Sigmoid colon (tissue), 7 donors: Measurements from ENCODE around the gene IL17REL. TPM values are rescaled to one million over a fixed set of nuclear protein-coding genes. Genes with fewer than 3 reads are reported as not detected.

Experiments used
- DNase-seq: peaks from one replicate; pipeline ENCODE4 v3.0.0-alpha.2; 2019
- H3K27ac ChIP-seq, 4 donors: fragments of 200-600 bp; sonication (generic); one replicate each; pipeline ENCODE4 v1.5.1; 2016 to 2019; ENCODE audit warnings: mild to moderate bottlenecking in 1 of 4
- H3K27me3 ChIP-seq, 3 donors: fragments of 200-600 bp; sonication (generic); one replicate each; pipeline ENCODE4 v1.5.1; 2019; ENCODE audit warnings: mild to moderate bottlenecking in 1 of 3
- H3K36me3 ChIP-seq, 4 donors: fragments of 200-600 bp; sonication (generic); one replicate each; pipeline ENCODE4 v1.5.1; 2016 to 2019
- H3K4me1 ChIP-seq, 4 donors: fragments of 200-600 bp; sonication (generic); one replicate each; pipeline ENCODE4 v1.5.1; 2017 to 2019
- H3K4me3 ChIP-seq, 4 donors: fragments of 200-600 bp; sonication (generic); one replicate each; pipeline ENCODE4 v1.5.1; 2017 to 2019; ENCODE audit warnings: mild to moderate bottlenecking in 2 of 4, moderate library complexity in 1 of 4
- H3K9me3 ChIP-seq, 4 donors: fragments of 200-600 bp in 3 of 4; sonication (generic) in 3 of 4; one replicate each; pipeline versions ENCODE4 v1.5.1 to v1.6.1; 2013 to 2019
- CTCF ChIP-seq, 4 experiments: fragments of 450-650 bp in 3 of 4; fragments of 200-600 bp in 1 of 4; IDR thresholded peaks; one replicate each; pipeline ENCODE4 v1.5.1; 2016 to 2019; ENCODE audit warnings: antibody characterized with exemption in 4 of 4, mild to moderate bottlenecking in 3 of 4, moderate library complexity in 2 of 4
- EP300 ChIP-seq, 4 donors: sonication (generic); formaldehyde crosslinking; IDR thresholded peaks; one replicate each; pipeline ENCODE4 v1.6.1; 2017; ENCODE audit warnings: antibody characterized with exemption in 4 of 4
- POLR2A ChIP-seq, 2 donors: fragments of 450-650 bp; IDR thresholded peaks; one replicate each; pipeline ENCODE4 v1.6.1; 2016; ENCODE audit warnings: antibody characterized with exemption in 2 of 2, mild to moderate bottlenecking in 2 of 2, moderate library complexity in 2 of 2
- POLR2AphosphoS5 ChIP-seq, 4 donors: sonication (generic); formaldehyde crosslinking; IDR thresholded peaks; one replicate each; pipeline ENCODE4 v1.6.1; 2017; ENCODE audit warnings: antibody characterized with exemption in 4 of 4
- WGBS, 2 donors: extraction: QIAGEN DNeasy Blood & Tissue Kit; methylation state at CpG; one replicate each; pipeline ENCODE4 v1.1.7; 2013; 5-methylcytosine and 5-hydroxymethylcytosine counted together
- intact Hi-C: fragments of 100-400 bp; cut with DNase I; formaldehyde crosslinking; loops from one replicate; pipeline ENCODE4 v1.15.1; 2023
- polyA plus RNA-seq, 3 donors: library from polyadenylated mRNA; stranded (reverse); fragments of 200-250 nt; gene quantifications; one replicate each; pipeline ENCODE4 v1.2.3, GENCODE V29; 2013
- total RNA-seq, 4 donors: library from RNA; depleted of rRNA; stranded (reverse); fragments of >200 nt; gene quantifications; one replicate each; pipeline ENCODE4 v1.1.0, GENCODE V29; 2016
- donor health status: healthy with polysubstance abuse.
- donor health status: Bipolar disorder and iron deficiency.
- donor health status: healthy.

IL17REL gene
- total and polyA plus RNA-seq, 7 donors, result 1.6 TPM; not detected in 6

GRCh38 chr22:50010676-50011446 lies 1.7 kb downstream of the IL17REL start:
- peaks cover 40 to 67% (median 63%) of the 10 kb centered on the region in 3 donors for H3K27me3 ChIP-seq
- TF ChIP-seq POLR2A (IDR thresholded peaks at IDR 0.05) (no peak), CTCF (IDR thresholded peaks at IDR 0.05) (no peak), POLR2AphosphoS5 (IDR thresholded peaks at IDR 0.05) (no peak), EP300 (IDR thresholded peaks at IDR 0.05) (no peak)
- no peak overlapping the region for H3K27ac ChIP-seq
- H3K4me3 ChIP-seq, result peak overlapping the region in 1 of 4 donors; percentile 13
- 4% methylated on average over 61 of the region's 61 CpGs for WGBS, 2 donors
- H3K9me3 ChIP-seq, result no peaks in the 10 kb centered on the region
- no peaks in the 10 kb centered on the region for H3K36me3 ChIP-seq
- peaks cover 0 to 24% (median 21%) of the 10 kb centered on the region in 4 donors for H3K4me1 ChIP-seq
- DNase-seq, result peak; percentile 58
- intact Hi-C loops, result no loop called here

- intact Hi-C loops, result no loop called here
- WGBS, 2 donors, result 66 to 67% methylated on average over 46 of the region's 46 CpGs
- no peak for TF ChIP-seq POLR2AphosphoS5 (IDR thresholded peaks at IDR 0.05)
- no peak for TF ChIP-seq CTCF (IDR thresholded peaks at IDR 0.05)
- no peak for TF ChIP-seq EP300 (IDR thresholded peaks at IDR 0.05)
- TF ChIP-seq POLR2A (IDR thresholded peaks at IDR 0.05), result no peak
- Histone ChIP-seq H3K27ac (no peak overlapping the region), H3K9me3 (no peaks in the 10 kb centered on the region), H3K27me3 (peaks cover 34 to 58% (median 54%) of the 10 kb centered on the region in 3 donors), H3K4me3 (no peak overlapping the region), H3K36me3 (no peaks in the 10 kb centered on the region), H3K4me1 (peaks cover 0 to 22% (median 19%) of the 10 kb centered on the region in 4 donors)
- DNase-seq, result peak; percentile 61
Measured at GRCh38 chr22:50009765-50010675, 2.5 kb downstream of the IL17REL start.

GRCh38 chr22:50009251-50009650 lies 3.3 kb downstream of the IL17REL start:
- Histone ChIP-seq H3K27me3 (peaks cover 26 to 50% (median 47%) of the 10 kb centered on the region in 3 donors), H3K36me3 (no peaks in the 10 kb centered on the region), H3K9me3 (no peaks in the 10 kb centered on the region), H3K4me1 (peaks cover 0 to 15% (median 11%) of the 10 kb centered on the region in 4 donors), H3K4me3 (no peak overlapping the region), H3K27ac (no peak overlapping the region)
- TF ChIP-seq POLR2A (IDR thresholded peaks at IDR 0.05) (no peak), CTCF (IDR thresholded peaks at IDR 0.05) (no peak), POLR2AphosphoS5 (IDR thresholded peaks at IDR 0.05) (no peak), EP300 (IDR thresholded peaks at IDR 0.05) (no peak)
- no peak for DNase-seq
- intact Hi-C loops, result no loop called here
- 94% methylated on average over 16 of the region's 16 CpGs for WGBS, 2 donors

GRCh38 chr22:50008151-50009040 lies 4.2 kb downstream of the IL17REL start:
- TF ChIP-seq POLR2AphosphoS5 (IDR thresholded peaks at IDR 0.05) (no peak), CTCF (IDR thresholded peaks at IDR 0.05) (no peak), EP300 (IDR thresholded peaks at IDR 0.05) (no peak), POLR2A (IDR thresholded peaks at IDR 0.05) (no peak)
- 66 to 81% methylated on average over 24 of the region's 24 CpGs for WGBS, 2 donors
- Histone ChIP-seq H3K27ac (no peak overlapping the region), H3K4me3 (no peak overlapping the region), H3K4me1 (peaks cover 0 to 13% (median 11%) of the 10 kb centered on the region in 4 donors), H3K27me3 (peaks cover 21 to 42% (median 38%) of the 10 kb centered on the region in 3 donors), H3K9me3 (no peaks in the 10 kb centered on the region), H3K36me3 (no peaks in the 10 kb centered on the region)
- intact Hi-C loops, result no loop called here
- no peak for DNase-seq
